Activated CD4-positive, alpha-beta T cell treated with anti-CD3 and anti-CD28 coated beads, Interleukin-2, amount 10 ng/mL, durations not matched to agents 24 days and 14 days (primary cell): Measurements from ENCODE around the gene NDUFA8. TPM values are rescaled to one million over a fixed set of nuclear protein-coding genes. Genes with fewer than 3 reads are reported as not detected.

Experiments used
- DNase-seq: peaks from one replicate; pipeline ENCODE4 v3.0.0; 2022
- H3K27ac Mint-ChIP-seq: one replicate; pipeline ENCODE4 v1.8.0; 2022; ENCODE audit warnings: mild to moderate bottlenecking, mixed read lengths
- H3K27me3 Mint-ChIP-seq: one replicate; pipeline ENCODE4 v1.8.0; 2022; ENCODE audit warnings: mixed read lengths
- H3K36me3 Mint-ChIP-seq: one replicate; pipeline ENCODE4 v1.8.0; 2022; ENCODE audit warnings: low read depth, mild to moderate bottlenecking, mixed read lengths
- H3K4me1 Mint-ChIP-seq: one replicate; pipeline ENCODE4 v1.8.0; 2021; ENCODE audit warnings: mixed read lengths
- H3K4me3 Mint-ChIP-seq: one replicate; pipeline ENCODE4 v1.8.0; 2022; ENCODE audit warnings: mild to moderate bottlenecking, moderate library complexity, mixed read lengths
- H3K9me3 Mint-ChIP-seq: one replicate; pipeline ENCODE4 v1.8.0; 2021; ENCODE audit warnings: mixed read lengths
- intact Hi-C: fragments of 100-400 bp; cut with micrococcal nuclease; formaldehyde crosslinking; loops from one replicate; pipeline ENCODE4 v1.15.1; 2023
- total RNA-seq: library from RNA; stranded (reverse); gene quantifications from 2 replicates; pipeline ENCODE4 v1.2.3, GENCODE V29; 2022

The NDUFA8 gene
- total RNA-seq, 1 donor from 2014 or later: 51.9 TPM

- H3K27me3 Mint-ChIP-seq: peaks cover 10% of the 10 kb centered on the region
- peaks cover 7% of the 10 kb centered on the region for H3K9me3 Mint-ChIP-seq
- H3K4me3 Mint-ChIP-seq: no peak overlapping the region
- intact Hi-C loops: no loop called here
- DNase-seq: no peak
- H3K36me3 Mint-ChIP-seq: no peaks in the 10 kb centered on the region
- peaks cover 3% of the 10 kb centered on the region for H3K4me1 Mint-ChIP-seq
- no peak overlapping the region for H3K27ac Mint-ChIP-seq
Observed at GRCh38 chr9:122103985-122104384, 55.6 kb downstream of the NDUFA8 start.

- H3K4me3 Mint-ChIP-seq: no peak overlapping the region
- peaks cover 3% of the 10 kb centered on the region for H3K4me1 Mint-ChIP-seq
- H3K27ac Mint-ChIP-seq: no peak overlapping the region
- intact Hi-C loops: no loop called here
- H3K9me3 Mint-ChIP-seq: peaks cover 7% of the 10 kb centered on the region
- peaks cover 10% of the 10 kb centered on the region for H3K27me3 Mint-ChIP-seq
- no peaks in the 10 kb centered on the region for H3K36me3 Mint-ChIP-seq
- DNase-seq: no peak
Observed at GRCh38 chr9:122102156-122102555, 57.4 kb downstream of the NDUFA8 start.

- intact Hi-C loops: no loop called here
- H3K4me1 Mint-ChIP-seq: peaks cover 7% of the 10 kb centered on the region
- no peak for DNase-seq
- no peak overlapping the region for H3K27ac Mint-ChIP-seq
- H3K9me3 Mint-ChIP-seq: peaks cover 7% of the 10 kb centered on the region
- no peaks in the 10 kb centered on the region for H3K36me3 Mint-ChIP-seq
- peaks cover 19% of the 10 kb centered on the region for H3K27me3 Mint-ChIP-seq
- no peak overlapping the region for H3K4me3 Mint-ChIP-seq
Observed at GRCh38 chr9:122100756-122101155, 58.8 kb downstream of the NDUFA8 start.

- intact Hi-C loops: loop anchor here (1.0 to 10.0 kb wide), 6 partner anchors 24 to 1385 kb away; partner anchors contain the start of genes MEGF9, MORN5 and NDUFA8
- peak; percentile 93 for DNase-seq
- Mint-ChIP-seq H3K9me3 (peaks cover 6% of the 10 kb centered on the region), H3K4me1 (peaks cover 16% of the 10 kb centered on the region), H3K4me3 (peak overlapping the region; percentile 24), H3K36me3 (no peaks in the 10 kb centered on the region), H3K27me3 (peaks cover 28% of the 10 kb centered on the region), H3K27ac (no peak overlapping the region)
Observed at GRCh38 chr9:122099271-122099869, 60.2 kb downstream of the NDUFA8 start.

- intact Hi-C loops: loop anchor here (2.0 to 10.0 kb wide), 4 partner anchors 61 to 1383 kb away; partner anchors contain the start of genes MEGF9, MORN5 and NDUFA8
- no peaks in the 10 kb centered on the region for H3K36me3 Mint-ChIP-seq
- no peak for DNase-seq
- H3K9me3 Mint-ChIP-seq: no peaks in the 10 kb centered on the region
- peaks cover 31% of the 10 kb centered on the region for H3K27me3 Mint-ChIP-seq
- no peak overlapping the region for H3K27ac Mint-ChIP-seq
- no peak overlapping the region for H3K4me3 Mint-ChIP-seq
- peaks cover 20% of the 10 kb centered on the region for H3K4me1 Mint-ChIP-seq
Observed at GRCh38 chr9:122097679-122098315, 61.8 kb downstream of the NDUFA8 start.

- H3K36me3 Mint-ChIP-seq: no peaks in the 10 kb centered on the region
- H3K27ac Mint-ChIP-seq: no peak overlapping the region
- no peaks in the 10 kb centered on the region for H3K9me3 Mint-ChIP-seq
- H3K4me3 Mint-ChIP-seq: no peak overlapping the region
- peaks cover 26% of the 10 kb centered on the region for H3K4me1 Mint-ChIP-seq
- peaks cover 31% of the 10 kb centered on the region for H3K27me3 Mint-ChIP-seq
- DNase-seq: no peak
- intact Hi-C loops: loop anchor here (10.0 kb wide), 2 partner anchors 368 to 1382 kb away; partner anchors contain the start of gene MEGF9
Observed at GRCh38 chr9:122096620-122097415, 62.8 kb downstream of the NDUFA8 start.

- H3K4me3 Mint-ChIP-seq: peak overlapping the region; percentile 30
- H3K27ac Mint-ChIP-seq: no peak overlapping the region
- peaks cover 6% of the 10 kb centered on the region for H3K36me3 Mint-ChIP-seq
- peaks cover 30% of the 10 kb centered on the region for H3K27me3 Mint-ChIP-seq
- peaks cover 37% of the 10 kb centered on the region for H3K4me1 Mint-ChIP-seq
- DNase-seq: peak; percentile 86
- intact Hi-C loops: loop anchor here (10.0 kb wide), 2 partner anchors 370 to 1380 kb away; partner anchors contain the start of gene MEGF9
- no peaks in the 10 kb centered on the region for H3K9me3 Mint-ChIP-seq
Observed at GRCh38 chr9:122095010-122095767, 64.4 kb downstream of the NDUFA8 start.

Other genes starting within 250 kb of the NDUFA8 start
- 2.4 and 2.8 TPM in 2 replicates for gene TTLL11, start 66.5 kb downstream of the NDUFA8 start, total RNA-seq
- not detected in 2 replicates for gene MORN5, start 129 bp upstream of the NDUFA8 start, total RNA-seq
- gene LHX6, start 69.2 kb upstream of the NDUFA8 start, total RNA-seq: not detected in 2 replicates
- gene RBM18, start 105.1 kb upstream of the NDUFA8 start, total RNA-seq: 24.9 and 25.7 TPM in 2 replicates
- 68.8 and 73.1 TPM in 2 replicates for gene MRRF, start 105.1 kb upstream of the NDUFA8 start, total RNA-seq
- 0.26 and 0.28 TPM in 2 replicates for gene PTGS1, start 211.2 kb upstream of the NDUFA8 start, total RNA-seq